ENCODE measurements around the gene PPP1R15A. TPM values are rescaled to one million over a fixed set of nuclear protein-coding genes. Genes with fewer than 3 reads are reported as not detected.
A peak's percentile ranks its signal among the peaks of the same experiment; 100 is the strongest.
"Not testable (repeated sequence)": the region's sequence is repeated elsewhere in the genome, so short reads cannot be mapped to it uniquely, and the experiment has no call there.

The PPP1R15A gene
- total RNA-seq, 6 experiments from 2014 or later = 70.2 to 97.3 (median 89.6) TPM

GRCh38 chr19:48887861-48888612, 15.8 kb downstream of the PPP1R15A start:
- Mint-ChIP-seq H3K9me3 (no peaks in the 10 kb centered on the region), H3K36me3 (ENCODE audit: low read depth) (peaks cover 6% of the 10 kb centered on the region), H3K27ac (no peak overlapping the region), H3K4me3 (no peak overlapping the region), H3K4me1 (ENCODE audit: low read depth) (no peaks in the 10 kb centered on the region), H3K27me3 (ENCODE audit: insufficient read depth) (peaks cover 12% of the 10 kb centered on the region; the same call in 1 of the 2 replicates)
- TF ChIP-seq, protein P1, sequence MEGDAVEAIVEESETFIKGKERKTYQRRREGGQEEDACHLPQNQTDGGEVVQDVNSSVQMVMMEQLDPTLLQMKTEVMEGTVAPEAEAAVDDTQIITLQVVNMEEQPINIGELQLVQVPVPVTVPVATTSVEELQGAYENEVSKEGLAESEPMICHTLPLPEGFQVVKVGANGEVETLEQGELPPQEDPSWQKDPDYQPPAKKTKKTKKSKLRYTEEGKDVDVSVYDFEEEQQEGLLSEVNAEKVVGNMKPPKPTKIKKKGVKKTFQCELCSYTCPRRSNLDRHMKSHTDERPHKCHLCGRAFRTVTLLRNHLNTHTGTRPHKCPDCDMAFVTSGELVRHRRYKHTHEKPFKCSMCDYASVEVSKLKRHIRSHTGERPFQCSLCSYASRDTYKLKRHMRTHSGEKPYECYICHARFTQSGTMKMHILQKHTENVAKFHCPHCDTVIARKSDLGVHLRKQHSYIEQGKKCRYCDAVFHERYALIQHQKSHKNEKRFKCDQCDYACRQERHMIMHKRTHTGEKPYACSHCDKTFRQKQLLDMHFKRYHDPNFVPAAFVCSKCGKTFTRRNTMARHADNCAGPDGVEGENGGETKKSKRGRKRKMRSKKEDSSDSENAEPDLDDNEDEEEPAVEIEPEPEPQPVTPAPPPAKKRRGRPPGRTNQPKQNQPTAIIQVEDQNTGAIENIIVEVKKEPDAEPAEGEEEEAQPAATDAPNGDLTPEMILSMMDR (IDR thresholded peaks at IDR 0.05) = no peak
- DNase-seq = no peak

- H3K36me3 Mint-ChIP-seq (ENCODE audit: low read depth); H3K27ac Mint-ChIP-seq; H3K9me3 Mint-ChIP-seq; H3K4me3 Mint-ChIP-seq; H3K4me1 Mint-ChIP-seq (ENCODE audit: low read depth); DNase-seq: not testable (repeated sequence)
- peaks cover 12% of the 10 kb centered on the region; the same call in 1 of the 2 replicates for H3K27me3 Mint-ChIP-seq (ENCODE audit: insufficient read depth)
Observed at GRCh38 chr19:48889496-48889895, 17.3 kb downstream of the PPP1R15A start.

- Mint-ChIP-seq H3K27me3 (ENCODE audit: insufficient read depth) (peaks cover 15% of the 10 kb centered on the region; the same call in 1 of the 2 replicates), H3K36me3 (ENCODE audit: low read depth) (no peaks in the 10 kb centered on the region), H3K4me3 (no peak overlapping the region), H3K4me1 (ENCODE audit: low read depth) (no peaks in the 10 kb centered on the region), H3K27ac (no peak overlapping the region), H3K9me3 (no peaks in the 10 kb centered on the region)
- DNase-seq = no peak
- TF ChIP-seq, protein P1 (IDR thresholded peaks at IDR 0.05) = no peak
Observed at GRCh38 chr19:48890551-48890950, 18.3 kb downstream of the PPP1R15A start.

DNA sequence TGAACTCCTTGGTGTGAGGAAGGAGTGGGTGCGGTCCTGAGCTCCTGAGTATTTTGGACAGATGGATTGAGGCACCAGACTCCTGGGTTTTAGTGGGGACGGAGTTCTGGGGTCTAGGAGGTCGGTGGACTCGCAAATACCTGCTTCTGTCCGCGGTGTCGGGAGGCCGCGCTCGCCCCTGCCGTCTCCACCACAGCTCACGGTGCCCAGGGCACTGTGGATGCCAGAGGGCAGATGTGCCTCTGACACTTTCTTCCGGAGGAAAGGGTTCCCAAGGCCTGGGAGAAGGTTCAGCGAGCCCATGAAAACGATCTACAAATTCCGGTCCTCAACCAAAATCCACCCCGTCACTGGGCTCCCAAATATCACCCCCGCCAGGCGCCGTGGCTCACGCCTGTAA, 23.0 kb downstream of the PPP1R15A start:
- no peak for DNase-seq
- H3K4me1 Mint-ChIP-seq (ENCODE audit: low read depth) = peaks cover 10% of the 10 kb centered on the region; the same call in 1 of the 2 replicates
- H3K4me3 Mint-ChIP-seq = no peak overlapping the region
- H3K27ac Mint-ChIP-seq = no peak overlapping the region
- TF ChIP-seq, protein P1 (IDR thresholded peaks at IDR 0.05) = no peak
- peaks cover 15% of the 10 kb centered on the region for H3K27me3 Mint-ChIP-seq (ENCODE audit: insufficient read depth)
- H3K9me3 Mint-ChIP-seq = no peaks in the 10 kb centered on the region
- H3K36me3 Mint-ChIP-seq (ENCODE audit: low read depth) = no peaks in the 10 kb centered on the region

GRCh38 chr19:48896191-48896720, 24.0 kb downstream of the PPP1R15A start:
- no peak overlapping the region for H3K27ac Mint-ChIP-seq
- peaks cover 16% of the 10 kb centered on the region for H3K4me1 Mint-ChIP-seq (ENCODE audit: low read depth)
- H3K27me3 Mint-ChIP-seq (ENCODE audit: insufficient read depth) = peaks cover 13% of the 10 kb centered on the region
- TF ChIP-seq, protein P1 (IDR thresholded peaks at IDR 0.05) = no peak
- peaks cover 4% of the 10 kb centered on the region; the same call in 1 of the 2 replicates for H3K36me3 Mint-ChIP-seq (ENCODE audit: low read depth)
- DNase-seq = no peak
- no peak overlapping the region for H3K4me3 Mint-ChIP-seq
- H3K9me3 Mint-ChIP-seq = no peaks in the 10 kb centered on the region

GRCh38 chr19:48897181-48897580, 25.0 kb downstream of the PPP1R15A start:
- H3K27ac Mint-ChIP-seq = no peak overlapping the region

DNA sequence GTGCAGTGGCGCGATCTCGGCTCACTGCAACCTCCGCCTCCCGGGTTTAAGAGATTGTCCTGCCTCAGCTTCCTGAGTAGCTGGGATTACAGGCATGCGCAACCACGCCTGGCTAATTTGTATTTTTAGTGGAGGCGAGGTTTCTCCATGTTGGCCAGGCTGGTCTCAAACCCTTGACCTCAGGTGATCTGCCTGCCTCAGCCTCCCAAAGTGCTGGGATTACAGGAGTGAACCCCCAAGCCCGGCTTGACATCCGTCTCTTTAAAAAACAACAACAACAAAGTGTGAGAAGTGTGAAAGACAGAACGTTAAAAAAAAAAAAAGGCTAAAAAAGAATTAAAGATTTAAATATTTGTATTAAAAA, 27.1 kb downstream of the PPP1R15A start:
- H3K27me3 Mint-ChIP-seq (ENCODE audit: insufficient read depth); H3K9me3 Mint-ChIP-seq; DNase-seq: not testable (repeated sequence)
- Mint-ChIP-seq H3K4me1 (ENCODE audit: low read depth) (peaks cover 18% of the 10 kb centered on the region), H3K4me3 (peak overlapping the region; percentile 99), H3K27ac (peak overlapping the region; percentile 89), H3K36me3 (ENCODE audit: low read depth) (peaks cover 16% of the 10 kb centered on the region; the same call in 1 of the 2 replicates)

More at GRCh38 chr19:48897181-48897580, 25.0 kb downstream of the PPP1R15A start:
- DNase-seq = no peak
- peaks cover 11% of the 10 kb centered on the region; the same call in 1 of the 2 replicates for H3K36me3 Mint-ChIP-seq (ENCODE audit: low read depth)
- H3K4me3 Mint-ChIP-seq = no peak overlapping the region
- TF ChIP-seq, protein P1 (IDR thresholded peaks at IDR 0.05) = no peak
- peaks cover 11% of the 10 kb centered on the region for H3K27me3 Mint-ChIP-seq (ENCODE audit: insufficient read depth)
- peaks cover 18% of the 10 kb centered on the region for H3K4me1 Mint-ChIP-seq (ENCODE audit: low read depth)
- no peaks in the 10 kb centered on the region for H3K9me3 Mint-ChIP-seq

Data from HFFc6 (cell line).